Measurements from ENCODE around the gene PILRB.
"Not testable (repeated sequence)": the region's sequence is repeated elsewhere in the genome, so short reads cannot be mapped to it uniquely, and the experiment has no call there.

Gene PILRB

DNA sequence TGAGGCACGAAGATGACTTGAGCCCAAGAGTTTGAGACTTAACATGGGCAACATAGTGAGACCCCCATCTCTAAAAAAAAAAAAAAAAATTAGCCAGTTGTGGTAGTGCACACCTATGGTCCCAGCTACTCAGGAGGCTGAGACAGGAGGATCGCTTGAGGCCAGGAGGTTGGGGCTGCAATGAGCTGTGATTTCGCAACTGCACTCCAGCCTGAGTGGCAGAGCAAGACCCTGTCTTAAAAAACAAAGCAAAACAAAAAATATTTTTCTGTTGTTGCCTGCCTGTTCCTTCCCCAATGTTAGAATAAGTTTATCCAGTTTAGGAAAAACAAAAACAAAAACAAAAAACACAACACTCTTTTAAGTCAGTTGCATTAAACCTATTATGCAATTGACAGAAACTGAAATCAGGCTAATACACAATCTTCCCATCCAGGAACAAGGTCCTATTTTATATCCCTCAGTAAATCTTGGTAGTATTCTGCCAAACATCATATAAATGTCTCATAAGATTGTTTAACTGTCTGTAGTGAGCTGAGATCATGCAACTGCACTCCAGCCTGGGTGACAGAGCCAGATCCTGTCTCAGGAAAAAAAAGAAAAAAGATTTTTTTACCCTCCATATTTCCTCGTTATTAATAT, 20.3 kb downstream of the PILRB start:
- DNase-seq = no peak

DNA sequence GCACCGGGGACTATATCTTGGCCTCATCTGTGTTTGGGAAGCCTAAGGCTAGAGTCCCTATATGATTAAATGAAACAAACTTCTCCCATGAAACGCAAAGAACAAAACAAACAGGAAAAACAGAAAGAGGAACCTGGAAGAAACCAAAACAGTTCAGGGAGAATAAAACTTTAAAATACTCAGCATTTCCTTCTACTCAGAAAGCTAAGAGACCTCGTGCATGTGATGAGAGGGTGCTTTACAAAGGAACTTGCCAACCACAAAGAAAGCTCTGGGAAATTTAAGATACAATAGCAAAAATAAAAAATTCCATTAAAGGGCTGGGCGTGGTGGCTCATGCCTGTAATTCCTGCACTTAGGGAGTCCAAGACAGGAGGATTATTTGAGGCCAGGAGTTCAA, 22.3 kb downstream of the PILRB start:
- no peak for DNase-seq

DNA sequence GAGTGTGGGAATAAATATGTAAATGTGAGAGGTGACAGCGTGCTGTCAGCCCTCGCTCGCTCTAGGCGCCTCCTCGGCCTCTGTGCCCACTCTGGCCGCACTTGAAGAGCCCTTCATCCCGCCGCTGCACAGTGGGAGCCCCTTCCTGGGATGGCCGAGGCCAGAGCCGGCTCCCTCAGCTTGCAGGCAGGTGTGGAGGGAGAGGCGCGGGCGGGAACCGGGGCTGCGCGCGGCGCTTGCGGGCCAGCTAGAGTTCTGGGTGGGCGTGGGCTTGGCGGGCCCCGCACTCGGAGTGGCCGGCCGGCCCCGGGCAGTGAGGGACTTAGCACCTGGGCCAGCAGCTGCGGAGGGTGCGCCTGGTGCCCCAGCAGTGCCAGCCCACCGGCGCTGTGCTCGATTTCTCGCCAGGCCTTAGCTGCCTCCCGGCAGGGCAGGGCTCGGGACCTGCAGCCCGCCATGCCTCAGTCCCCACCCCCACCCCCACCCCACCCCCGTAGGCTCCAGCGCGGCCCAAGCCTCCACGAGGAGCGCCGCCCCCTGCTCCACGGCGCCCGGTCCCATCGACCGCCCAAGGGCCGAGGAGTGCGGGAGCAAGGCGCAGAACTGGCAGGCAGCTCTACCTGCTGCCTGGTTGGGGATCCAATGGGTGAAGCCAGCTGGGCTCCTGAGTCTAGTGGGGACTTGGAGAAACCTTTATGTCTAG, 23.8 kb downstream of the PILRB start:
- not testable (repeated sequence) for DNase-seq

DNA sequence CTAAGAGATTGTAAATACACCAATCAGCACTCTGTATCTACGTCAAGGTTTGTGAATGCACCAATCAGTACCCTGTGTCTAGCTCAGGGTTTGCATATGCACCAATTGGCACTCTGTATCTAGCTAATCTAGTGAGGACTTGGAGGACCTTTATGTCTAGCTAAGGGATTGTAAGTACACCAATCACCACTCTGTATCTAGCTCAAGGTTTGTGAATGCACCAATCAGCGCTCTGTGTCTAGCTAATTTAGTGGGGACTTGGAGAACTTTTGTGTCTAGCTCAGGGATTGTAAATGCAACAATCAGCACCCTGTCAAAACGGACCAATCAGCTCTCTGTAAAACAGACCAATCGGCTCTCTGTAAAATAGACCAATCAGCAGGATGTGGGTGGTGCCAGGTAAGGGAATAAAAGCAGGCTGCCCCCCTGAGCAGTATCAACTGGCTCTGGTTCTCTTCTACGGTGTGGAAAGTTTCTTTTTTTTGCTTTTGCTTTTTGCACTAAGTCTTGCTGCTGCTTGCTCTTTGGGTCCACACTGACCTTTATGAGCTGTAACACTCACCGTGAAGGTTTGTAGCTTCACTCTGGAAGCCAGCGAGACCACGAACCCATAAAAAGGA, 24.4 kb downstream of the PILRB start:
- not testable (repeated sequence) for DNase-seq

DNA sequence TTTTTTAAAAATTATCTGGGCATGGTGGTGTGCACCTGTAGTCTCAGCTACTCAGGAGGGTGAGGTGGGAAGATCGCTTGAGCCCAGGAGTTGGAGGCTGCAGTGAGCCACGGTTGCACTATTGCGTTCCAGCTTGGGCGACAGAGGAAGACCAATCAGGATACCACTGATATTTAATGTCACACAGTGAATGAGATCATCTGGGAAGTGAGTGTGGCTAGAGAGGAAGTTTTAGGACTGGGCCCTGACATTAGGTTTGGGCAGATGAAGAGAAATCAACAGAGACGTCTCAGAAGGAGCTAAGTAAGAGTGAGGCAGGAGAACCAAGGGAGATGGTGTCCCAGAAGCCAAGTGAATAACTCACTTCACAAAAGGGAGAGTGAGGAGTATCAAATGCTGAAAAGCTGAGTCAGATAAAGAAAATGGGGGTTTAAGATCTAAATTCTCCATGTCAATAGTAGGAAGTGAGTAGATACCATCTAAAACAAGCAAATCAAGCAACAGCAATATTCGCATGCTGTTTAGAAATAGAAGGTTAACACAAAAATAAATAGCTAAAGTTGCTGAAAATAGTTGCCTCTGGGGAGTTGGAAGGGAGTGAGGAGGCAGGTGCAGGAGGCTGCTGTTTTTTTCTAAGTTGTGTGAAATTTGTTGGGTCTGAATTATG, 26.8 kb downstream of the PILRB start:
- DNase-seq = no peak

DNA sequence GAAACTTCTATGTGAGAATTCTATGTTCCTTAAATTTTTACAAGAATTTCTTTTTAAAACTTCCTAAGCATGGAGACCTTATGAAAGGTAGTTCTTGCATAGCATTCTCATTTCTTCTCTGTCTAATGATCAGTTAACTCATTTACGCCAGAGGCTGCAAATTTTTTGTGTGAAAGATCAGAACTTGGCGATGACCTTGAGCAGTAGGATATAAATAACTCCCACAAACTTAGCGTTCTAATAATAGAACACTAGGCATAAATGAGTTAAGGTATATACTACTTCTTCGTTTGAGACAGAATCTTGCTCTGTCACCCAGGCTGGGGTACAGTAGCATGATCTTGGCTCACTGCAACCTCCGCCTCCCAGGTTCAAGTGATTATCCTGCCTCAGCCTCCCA, 29.0 kb downstream of the PILRB start:
- DNase-seq = no peak

DNA sequence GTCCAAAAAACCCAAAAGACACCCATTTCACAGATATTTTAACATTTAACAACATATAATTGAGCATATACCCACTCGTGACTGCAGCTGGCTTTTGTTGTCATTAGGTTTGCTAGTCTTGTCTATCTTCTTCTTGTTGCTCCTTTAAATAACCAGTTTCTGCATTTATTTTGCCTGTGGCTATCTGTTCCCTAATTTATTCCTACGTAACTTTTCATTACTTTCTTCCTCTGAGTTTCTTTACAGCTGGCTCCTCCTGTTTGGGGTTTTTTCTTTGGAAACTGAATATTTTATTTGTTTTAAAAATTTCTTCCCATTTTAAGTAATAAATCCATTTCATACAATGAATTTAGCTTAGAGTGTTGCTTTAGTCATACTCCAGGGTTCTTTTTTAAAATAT, 29.8 kb downstream of the PILRB start:
- no peak for DNase-seq

DNA sequence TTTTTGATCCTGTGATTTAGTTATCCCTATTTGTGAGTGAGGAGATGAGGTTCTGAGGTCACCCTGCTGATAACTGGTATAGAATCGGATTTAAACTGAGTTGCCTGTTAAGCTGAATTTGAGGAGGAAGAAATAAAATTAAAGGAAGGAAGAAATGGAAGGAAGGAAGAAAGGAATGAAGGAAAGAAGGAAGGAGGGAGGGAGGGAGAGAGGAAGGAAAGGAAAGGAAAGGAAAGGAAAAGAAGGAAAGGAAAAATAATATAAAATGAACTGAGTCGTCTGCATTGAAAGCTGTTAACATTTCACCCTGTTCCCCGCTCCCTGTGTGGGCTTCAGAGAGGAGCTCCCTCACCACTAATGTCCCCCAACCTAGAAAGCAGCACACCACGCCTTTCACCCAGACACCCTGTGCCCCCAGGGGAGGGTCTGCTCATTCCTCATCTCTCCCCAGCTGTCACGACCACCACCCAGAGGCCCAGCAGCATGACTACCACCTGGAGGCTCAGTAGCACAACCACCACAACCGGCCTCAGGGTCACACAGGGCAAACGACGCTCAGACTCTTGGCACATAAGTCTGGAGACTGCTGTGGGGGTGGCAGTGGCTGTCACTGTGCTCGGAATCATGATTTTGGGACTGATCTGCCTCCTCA, 31.6 kb downstream of the PILRB start:
- no peak for DNase-seq

DNA sequence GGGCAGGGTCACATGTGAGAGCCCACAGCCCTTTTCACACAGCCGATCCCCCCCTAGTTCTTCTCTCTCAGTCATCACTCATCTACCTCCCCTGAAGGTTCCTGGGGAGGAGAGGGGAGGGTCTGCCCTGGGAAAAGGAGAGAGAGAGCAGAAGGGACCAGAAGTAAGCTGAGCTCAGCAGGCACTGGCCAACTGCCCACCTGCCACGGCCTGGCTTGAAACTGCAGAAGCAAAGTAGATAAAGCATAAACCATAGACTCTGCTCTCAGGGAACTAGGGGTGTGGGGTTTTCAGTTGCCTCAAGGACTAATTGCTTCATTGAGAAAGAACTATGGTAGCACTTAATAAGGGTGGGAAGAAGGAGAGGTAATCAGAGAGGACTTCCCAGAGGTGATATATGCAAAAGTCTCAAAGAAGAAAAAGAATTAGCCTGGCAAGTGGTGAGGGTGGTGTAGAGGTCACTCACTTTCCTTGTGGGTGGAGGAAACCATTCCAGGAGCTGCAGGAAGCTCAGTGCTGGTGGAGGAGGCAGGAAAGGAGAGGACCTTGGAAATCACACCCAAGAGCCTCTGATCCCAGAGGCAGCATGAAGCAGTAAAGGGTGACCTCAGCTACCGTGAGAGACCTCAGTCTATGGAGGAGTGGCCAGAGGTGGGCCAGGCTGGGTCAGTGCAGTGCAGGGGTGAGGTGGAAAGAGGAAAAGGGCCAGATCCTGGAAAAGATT, 32.5 kb downstream of the PILRB start:
- DNase-seq = no peak

DNA sequence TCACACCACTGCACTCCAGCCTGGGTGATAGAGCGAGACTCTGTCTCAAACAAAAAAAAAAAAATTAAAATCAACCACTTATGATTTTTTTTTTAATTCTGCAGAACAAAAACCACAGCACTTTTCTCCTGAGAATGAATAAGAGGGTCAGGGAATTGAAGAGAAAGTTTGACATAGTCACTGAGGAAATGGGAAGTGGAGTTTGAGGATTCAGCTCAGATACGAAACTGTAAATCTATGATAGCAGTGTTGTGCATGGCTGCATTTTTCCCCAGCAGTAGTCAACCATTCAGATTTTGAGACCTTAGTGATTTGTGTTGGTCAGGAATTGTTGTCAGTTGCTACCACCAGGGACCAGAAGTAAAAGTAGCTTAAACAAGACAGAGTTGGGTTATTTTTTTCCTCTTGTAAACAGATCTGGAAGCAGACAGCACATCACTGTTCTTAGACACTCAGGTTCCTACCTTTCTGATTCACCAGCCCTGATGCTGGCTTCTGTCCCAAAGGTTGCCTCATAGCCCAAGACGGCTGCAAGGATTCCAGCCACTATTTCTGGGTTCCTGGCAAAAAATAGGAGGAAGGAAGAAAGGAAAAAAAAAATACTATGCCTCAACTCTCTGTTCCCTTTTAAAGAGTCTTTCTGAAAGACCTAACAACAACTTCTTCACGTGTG, 35.5 kb downstream of the PILRB start:
- no peak for DNase-seq

DNA sequence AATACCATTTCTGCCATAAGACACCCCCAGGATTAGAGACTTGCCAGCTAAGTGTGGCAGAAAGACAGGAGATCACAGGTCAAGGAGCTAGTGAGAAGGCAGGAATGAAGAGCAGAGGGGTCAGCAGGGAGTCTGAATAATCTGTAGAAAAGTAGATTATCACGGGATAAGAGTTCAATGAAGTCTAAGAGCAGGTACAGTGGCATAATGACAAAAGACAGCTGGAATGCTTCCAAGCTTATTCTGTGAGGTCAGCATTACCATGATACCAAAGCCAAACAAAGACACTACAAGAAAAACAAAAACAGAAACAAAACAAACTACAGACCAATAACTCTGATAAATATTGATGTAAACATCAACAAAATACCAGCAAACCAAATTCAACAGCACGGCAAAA, 36.2 kb downstream of the PILRB start:
- DNase-seq = no peak

DNA sequence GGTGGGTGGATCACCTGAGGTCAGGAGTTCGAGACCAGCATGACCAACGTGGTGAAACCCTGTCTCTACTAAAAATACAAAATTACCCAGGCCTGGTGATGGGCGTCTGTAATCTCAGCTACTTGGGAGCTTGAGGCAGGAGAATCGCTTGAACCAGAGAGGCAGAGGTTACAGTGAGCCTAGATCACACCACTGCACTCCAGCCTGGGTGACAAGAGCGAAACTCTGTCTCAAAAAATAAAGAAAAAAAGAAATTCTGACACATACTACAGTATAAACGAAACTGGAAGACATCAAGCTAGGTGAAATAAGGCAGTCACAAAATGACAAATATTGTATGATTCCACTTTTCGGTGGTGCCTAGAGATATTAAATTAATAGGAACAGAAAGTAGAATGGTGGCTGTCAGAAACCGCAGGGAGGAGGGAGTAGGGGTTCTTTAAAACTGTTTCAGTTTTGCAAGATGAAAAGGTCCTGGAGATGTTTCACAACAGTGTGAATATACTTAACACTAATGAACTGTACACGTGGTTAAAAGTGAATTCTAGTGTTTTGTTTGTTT, 38.6 kb downstream of the PILRB start:
- DNase-seq = peak; percentile 91

DNA sequence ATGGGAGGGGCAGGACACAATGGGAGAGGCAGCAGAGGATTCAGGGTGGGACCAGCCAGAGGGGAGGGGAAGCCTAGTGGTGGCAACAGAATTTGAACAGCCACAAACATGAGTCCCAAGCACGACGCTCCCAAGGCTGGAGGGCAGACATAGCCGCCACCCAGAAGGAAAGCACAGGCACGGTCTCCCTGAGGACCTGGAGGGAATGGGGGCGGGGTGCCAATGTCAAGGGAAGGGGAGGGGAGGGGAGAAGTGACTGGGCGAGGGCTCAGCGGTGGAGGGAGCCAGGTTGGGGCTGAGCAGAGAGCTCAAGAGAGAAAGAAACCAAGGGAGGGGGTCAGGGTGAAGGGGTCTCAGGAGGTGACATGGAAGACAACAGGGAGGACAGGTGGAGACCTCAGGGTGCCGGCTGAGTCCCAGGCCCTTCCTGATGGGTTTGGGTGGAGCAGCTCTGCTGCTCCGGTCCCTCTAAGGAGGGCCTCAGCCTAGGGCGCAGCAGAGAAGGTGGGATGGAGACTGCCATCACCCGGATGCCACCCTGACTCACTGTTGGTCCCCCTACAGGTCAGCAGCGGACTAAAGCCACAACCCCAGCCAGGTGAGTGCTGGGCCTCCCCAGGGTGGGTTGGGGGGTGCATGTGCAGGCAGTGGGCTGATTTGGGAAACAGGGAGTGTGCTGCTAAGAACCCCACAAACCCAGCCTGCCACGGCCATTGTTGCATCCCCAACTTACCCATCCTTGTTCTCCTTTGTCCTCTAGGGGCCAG, 39.6 kb downstream of the PILRB start:
- no peak for DNase-seq

DNA sequence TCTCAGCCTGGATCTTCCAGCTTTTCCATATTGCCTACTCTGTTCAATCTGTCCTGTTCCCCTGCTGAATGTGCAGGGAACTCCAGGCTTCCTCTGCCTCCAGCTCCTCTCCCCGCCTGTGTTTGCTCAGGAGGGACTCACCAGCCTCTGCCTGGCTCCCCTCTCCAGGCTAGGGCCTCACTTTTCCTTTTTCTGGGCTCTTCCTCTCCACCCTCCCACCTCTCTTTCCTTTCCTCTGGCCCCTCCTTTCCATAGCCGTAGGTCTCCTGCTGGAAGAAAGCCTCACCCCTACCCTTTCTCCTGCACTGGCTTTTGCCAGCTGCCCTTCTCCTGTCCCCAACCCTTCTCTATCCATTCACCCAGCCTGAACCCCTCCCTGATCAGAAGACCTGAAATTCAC, 40.3 kb downstream of the PILRB start:
- DNase-seq = no peak

DNA sequence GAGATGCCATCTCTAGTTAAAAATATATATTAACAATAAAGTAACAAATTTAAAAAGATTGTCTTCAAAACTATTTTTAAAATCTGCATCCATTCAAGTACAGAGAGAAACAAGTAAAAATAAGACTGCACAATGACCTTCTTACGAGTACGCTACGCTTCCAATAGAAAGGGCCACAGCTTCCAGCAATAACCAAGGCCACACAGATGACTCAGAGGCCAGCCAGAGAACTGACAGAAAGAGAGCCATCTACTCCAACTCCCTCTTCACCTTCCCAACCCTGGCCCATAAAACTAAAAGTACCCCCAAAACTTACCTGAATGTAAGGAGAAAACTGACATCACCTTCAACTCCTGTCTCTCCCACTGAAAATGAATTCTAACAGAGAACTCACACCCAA, 42.1 kb downstream of the PILRB start:
- DNase-seq = no peak

DNA sequence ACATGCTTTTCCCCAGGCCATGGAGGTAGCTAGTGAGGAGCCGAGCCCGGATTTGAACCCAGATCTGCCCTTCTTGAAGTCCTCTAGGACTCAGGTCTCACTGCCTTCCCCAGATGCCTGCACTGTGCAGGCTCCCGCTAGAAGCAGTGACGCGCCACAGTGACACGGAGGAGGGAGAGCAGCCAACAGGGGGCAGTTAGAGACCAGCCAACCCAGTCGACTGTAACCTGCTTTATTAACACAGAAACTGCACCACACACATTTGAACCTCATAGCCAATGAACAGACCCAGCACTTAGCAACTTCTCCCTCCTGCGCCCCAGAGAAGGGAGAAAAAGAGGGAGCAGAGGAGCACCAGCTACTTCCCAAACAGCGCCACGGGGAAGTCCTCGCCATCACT, 42.7 kb downstream of the PILRB start:
- peak; percentile 14 for DNase-seq

DNA sequence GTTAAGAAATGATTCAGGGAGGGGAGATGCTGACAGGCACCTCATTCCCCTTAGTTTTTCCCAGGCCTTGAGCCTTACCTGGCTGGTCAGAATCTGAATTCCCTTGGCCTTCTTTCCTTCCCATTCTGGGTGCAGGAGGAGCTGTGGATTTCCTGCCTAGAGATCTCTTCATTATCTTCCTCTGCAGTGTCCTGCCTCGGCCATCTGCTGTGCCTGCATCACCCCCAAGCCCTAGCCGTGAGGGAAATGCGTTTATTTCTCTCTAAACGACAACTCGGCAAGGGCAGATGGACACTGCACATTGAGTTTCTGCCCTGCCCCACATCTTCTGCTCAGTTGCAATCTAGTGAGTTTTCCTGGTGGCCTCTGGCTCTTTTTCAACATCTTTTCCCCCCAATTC, 43.9 kb downstream of the PILRB start:
- DNase-seq = no peak

DNA sequence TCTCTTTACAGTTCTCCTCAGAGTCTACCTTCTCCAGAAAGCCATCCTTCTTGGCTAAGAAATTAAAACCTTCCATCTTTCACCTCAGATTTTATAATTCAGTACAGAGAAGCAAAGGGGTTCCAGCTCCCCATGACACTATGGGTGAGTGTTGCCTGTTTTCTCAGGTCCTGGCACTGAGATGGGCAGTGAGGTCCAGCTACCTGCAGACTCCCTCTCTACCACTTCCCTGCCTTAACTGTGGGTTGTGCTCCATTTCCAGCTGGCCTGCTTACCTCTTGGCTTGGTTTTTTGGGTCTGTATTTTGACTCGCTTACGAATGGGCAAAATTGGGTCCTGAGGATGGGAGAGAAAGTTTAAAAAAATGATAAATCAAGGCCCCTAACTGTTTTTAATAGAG, 44.3 kb downstream of the PILRB start:
- DNase-seq = no peak

DNA sequence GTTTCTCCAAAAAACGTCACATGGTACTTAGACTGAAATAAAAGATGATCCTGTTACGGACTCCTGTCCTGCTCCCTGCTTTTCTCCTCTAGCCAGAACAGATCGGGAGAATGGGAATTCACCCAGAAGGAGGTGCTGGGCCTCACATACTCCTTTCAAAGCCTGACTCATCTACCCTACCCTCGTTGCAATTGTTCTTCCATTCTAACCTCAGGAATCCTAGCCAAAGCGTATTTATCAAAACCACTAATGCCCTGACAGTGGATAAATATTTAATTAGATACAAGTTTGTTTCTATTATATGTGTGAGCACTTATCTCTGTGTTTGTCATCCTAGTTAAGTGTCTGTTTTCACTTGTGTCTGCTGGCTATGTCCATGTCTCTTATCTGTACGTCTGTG, 48.9 kb downstream of the PILRB start:
- DNase-seq = no peak

DNA sequence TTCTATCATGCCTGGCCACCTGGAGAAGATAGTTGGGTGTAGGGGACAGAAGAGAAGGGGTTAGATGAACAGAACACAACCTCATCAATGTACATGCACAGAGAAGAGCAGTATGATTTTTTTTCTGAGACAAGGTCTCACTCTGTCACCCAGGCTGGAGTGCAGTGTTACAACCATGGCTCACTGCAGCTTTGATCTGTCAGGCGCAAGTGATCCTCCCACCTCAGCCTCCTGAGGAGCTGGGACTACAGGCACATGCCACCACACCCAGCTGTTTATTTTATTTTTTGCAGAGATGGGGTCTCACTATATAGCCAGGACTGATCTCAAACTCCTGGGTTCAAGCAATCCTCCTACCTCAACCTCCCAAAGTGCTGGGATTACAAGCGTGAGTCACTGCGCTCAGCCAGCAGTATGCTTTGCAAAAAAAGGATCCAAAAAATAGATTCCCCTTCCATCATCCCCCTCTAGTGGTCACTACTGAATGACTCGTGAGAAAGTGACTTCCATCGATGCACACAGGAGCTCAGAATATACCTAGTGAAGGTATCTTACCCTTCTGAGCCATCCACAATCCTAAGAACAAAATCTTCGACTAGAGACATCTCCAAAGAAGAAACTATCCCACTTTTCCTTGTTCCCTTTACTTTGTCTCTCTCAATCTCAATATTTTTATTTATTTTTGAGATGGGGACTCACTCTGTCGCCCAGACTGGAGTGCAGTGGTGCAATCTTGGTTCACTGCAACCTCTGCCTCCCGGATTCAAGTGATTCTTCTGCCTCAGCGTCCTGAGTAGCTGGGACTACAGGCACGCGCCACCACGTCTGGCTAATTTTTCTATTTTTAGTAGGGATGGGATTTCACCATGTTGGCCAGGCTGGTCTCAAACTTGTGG, 49.6 kb downstream of the PILRB start:
- DNase-seq = peak; percentile 73

Measured in activated CD4-positive, alpha-beta T cell treated with anti-CD3 and anti-CD28 coated beads, Interleukin-2, amount 50 U/mL, for 16 hours (primary cell).